ENCODE data around the gene DUOXA1.

DNA sequence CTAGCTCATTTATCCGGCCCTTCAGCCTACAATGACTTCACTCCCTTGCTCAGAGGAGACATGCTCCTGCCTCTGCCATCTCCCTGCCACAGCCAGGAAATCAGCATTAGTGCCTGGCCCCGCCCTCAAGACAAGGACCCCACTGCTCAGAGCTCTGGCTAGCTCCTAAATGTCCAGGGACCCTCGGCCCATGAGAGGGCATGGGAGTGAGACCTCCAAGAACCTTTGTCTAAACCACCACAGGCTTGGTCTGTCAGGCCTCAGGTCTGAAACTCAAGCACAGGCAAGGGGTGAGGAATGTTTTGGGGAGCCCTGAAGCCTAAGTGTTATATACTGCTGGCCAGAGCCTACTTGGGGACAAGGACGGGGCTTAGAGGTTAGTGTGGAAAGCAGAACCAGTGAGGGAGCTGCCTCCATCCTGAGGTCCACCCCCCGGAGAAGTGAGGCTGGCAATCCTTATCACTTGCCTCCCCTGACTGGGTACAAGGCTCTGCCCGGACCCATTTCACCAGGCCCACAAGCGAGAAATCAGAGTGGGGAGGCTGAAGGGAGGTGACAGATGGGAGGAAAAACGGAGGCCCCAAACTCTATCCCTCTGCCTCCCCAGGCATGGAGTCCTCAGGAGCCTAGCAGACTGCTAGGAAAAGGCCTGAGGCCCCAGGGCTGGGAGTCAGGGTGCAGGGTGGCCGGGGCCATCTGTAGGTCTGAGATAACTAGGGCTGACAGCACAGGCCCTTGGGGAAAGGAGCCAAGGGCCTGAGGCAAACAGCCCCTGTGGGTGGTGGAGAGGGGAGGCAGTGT is 39.3 kb upstream of the DUOXA1 start:
- TF ChIP-seq, protein P1, sequence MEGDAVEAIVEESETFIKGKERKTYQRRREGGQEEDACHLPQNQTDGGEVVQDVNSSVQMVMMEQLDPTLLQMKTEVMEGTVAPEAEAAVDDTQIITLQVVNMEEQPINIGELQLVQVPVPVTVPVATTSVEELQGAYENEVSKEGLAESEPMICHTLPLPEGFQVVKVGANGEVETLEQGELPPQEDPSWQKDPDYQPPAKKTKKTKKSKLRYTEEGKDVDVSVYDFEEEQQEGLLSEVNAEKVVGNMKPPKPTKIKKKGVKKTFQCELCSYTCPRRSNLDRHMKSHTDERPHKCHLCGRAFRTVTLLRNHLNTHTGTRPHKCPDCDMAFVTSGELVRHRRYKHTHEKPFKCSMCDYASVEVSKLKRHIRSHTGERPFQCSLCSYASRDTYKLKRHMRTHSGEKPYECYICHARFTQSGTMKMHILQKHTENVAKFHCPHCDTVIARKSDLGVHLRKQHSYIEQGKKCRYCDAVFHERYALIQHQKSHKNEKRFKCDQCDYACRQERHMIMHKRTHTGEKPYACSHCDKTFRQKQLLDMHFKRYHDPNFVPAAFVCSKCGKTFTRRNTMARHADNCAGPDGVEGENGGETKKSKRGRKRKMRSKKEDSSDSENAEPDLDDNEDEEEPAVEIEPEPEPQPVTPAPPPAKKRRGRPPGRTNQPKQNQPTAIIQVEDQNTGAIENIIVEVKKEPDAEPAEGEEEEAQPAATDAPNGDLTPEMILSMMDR (IDR thresholded peaks at IDR 0.05; ENCODE audit: borderline replicate concordance, extremely low read depth, low read length, poor library complexity, severe bottlenecking): no peak
- TF ChIP-seq EZH2 (IDR thresholded peaks at IDR 0.05; ENCODE audit: borderline replicate concordance, low read depth, low read length, severe bottlenecking): no peak

Measured in DND-41 (cell line).